ENCODE results near the gene DBH. TPM values are rescaled to one million over a fixed set of nuclear protein-coding genes. Genes with fewer than 3 reads are reported as not detected.

Gene DBH
- total RNA-seq, 1 experiment from 2014 or later: not detected

- DNase-seq (ENCODE audit: low read depth): no peak
Observed at GRCh38 chr9:133682818-133683585, 46.8 kb downstream of the DBH start.

- DNase-seq (ENCODE audit: low read depth): no peak
Observed at GRCh38 chr9:133683586-133684120, 47.5 kb downstream of the DBH start.

- DNase-seq (ENCODE audit: low read depth): no peak
Observed at GRCh38 chr9:133684121-133684935, 48.2 kb downstream of the DBH start.

- no peak for DNase-seq (ENCODE audit: low read depth)
Observed at GRCh38 chr9:133684936-133685361, 48.8 kb downstream of the DBH start.

- DNase-seq (ENCODE audit: low read depth): no peak
Observed at GRCh38 chr9:133685653-133686609, 49.8 kb downstream of the DBH start.

- no peak for DNase-seq (ENCODE audit: low read depth)
Observed at GRCh38 chr9:133686642-133687575, 50.7 kb downstream of the DBH start.

- DNase-seq (ENCODE audit: low read depth): no peak
Observed at GRCh38 chr9:133687856-133688761, 51.9 kb downstream of the DBH start.

- DNase-seq (ENCODE audit: low read depth): no peak
Observed at GRCh38 chr9:133689151-133689763, 53.1 kb downstream of the DBH start.

- peak; percentile 31 for DNase-seq (ENCODE audit: low read depth)
Observed at GRCh38 chr9:133690081-133690561, 54.0 kb downstream of the DBH start.

- no peak for DNase-seq (ENCODE audit: low read depth)
Observed at GRCh38 chr9:133691191-133691590, 55.0 kb downstream of the DBH start.

- peak; percentile 55 for DNase-seq (ENCODE audit: low read depth)
Observed at GRCh38 chr9:133691626-133692363, 55.6 kb downstream of the DBH start.

- no peak for DNase-seq (ENCODE audit: low read depth)
Observed at GRCh38 chr9:133692364-133692985, 56.3 kb downstream of the DBH start.

GRCh38 chr9:133693116-133693515, 57.0 kb downstream of the DBH start:
- DNase-seq (ENCODE audit: low read depth): no peak

- no peak for DNase-seq (ENCODE audit: low read depth)
Observed at GRCh38 chr9:133693703-133694529, 57.8 kb downstream of the DBH start.

- DNase-seq (ENCODE audit: low read depth): no peak
Observed at GRCh38 chr9:133694686-133695085, 58.5 kb downstream of the DBH start.

- DNase-seq (ENCODE audit: low read depth): no peak
Observed at GRCh38 chr9:133696071-133696472, 59.9 kb downstream of the DBH start.
